OCI-LY1 (cell line): ENCODE data around the gene L1CAM.

Experiments used
- H2AFZ ChIP-seq: fragments of 200-600 bp; sonication (generic), shearing (Covaris generic); 2 replicates; pipeline ENCODE4 v1.6.0; 2014; ENCODE audit warnings: antibody characterized with exemption, mild to moderate bottlenecking, low read length
- H3F3A ChIP-seq: fragments of 200-600 bp; sonication (generic), shearing (Covaris generic); 2 replicates; pipeline ENCODE4 v1.6.0; 2014; ENCODE audit warnings: mild to moderate bottlenecking, antibody characterized with exemption, low read length, moderate library complexity; ENCODE audit not compliant: insufficient read depth
- H3K27ac ChIP-seq: fragments of 200-600 bp; sonication (generic); 2 replicates; pipeline ENCODE4 v1.5.1; 2014; ENCODE audit warnings: low read length, mixed run types, mild to moderate bottlenecking, low read depth; ENCODE audit not compliant: poor library complexity, severe bottlenecking
- H3K27me3 ChIP-seq: fragments of 200-600 bp; sonication (generic); 2 replicates; pipeline ENCODE4 v1.6.0; 2014; ENCODE audit warnings: antibody characterized with exemption, mild to moderate bottlenecking, low read length, moderate library complexity; ENCODE audit not compliant: insufficient read depth
- H3K36me3 ChIP-seq: fragments of 200-600 bp; sonication (generic); 2 replicates; pipeline ENCODE4 v1.6.1; 2014; ENCODE audit warnings: mild to moderate bottlenecking, antibody characterized with exemption, low read length, moderate library complexity, mixed read lengths; ENCODE audit not compliant: insufficient read depth
- H3K4me1 ChIP-seq: fragments of 200-600 bp; sonication (generic); 2 replicates; pipeline ENCODE4 v1.5.1; 2014; ENCODE audit warnings: mild to moderate bottlenecking, low read length, moderate library complexity; ENCODE audit not compliant: insufficient read depth, severe bottlenecking
- H3K4me2 ChIP-seq: fragments of 200-600 bp; sonication (generic), shearing (Covaris generic); 2 replicates; pipeline ENCODE4 v1.6.1; 2014; ENCODE audit warnings: low read length
- H3K4me3 ChIP-seq: fragments of 200-600 bp; sonication (generic); 2 replicates; pipeline ENCODE4 v1.5.1; 2014; ENCODE audit warnings: low read length, low read depth, mild to moderate bottlenecking, mixed read lengths; ENCODE audit not compliant: poor library complexity, severe bottlenecking
- H3K79me2 ChIP-seq: fragments of 200-600 bp; shearing (Covaris generic); 2 replicates; pipeline ENCODE4 v1.6.1; 2016; ENCODE audit warnings: mixed run types, low read length, mixed read lengths; ENCODE audit not compliant: insufficient read depth
- H3K9ac ChIP-seq: fragments of 200-600 bp; sonication (generic), shearing (Covaris generic); 2 replicates; pipeline ENCODE4 v1.6.1; 2014; ENCODE audit warnings: mild to moderate bottlenecking, low read length, mixed read lengths
- H3K9me2 ChIP-seq: fragments of 200-600 bp; sonication (generic), shearing (Covaris generic); 2 replicates; pipeline ENCODE4 v1.6.1; 2014; ENCODE audit warnings: low read depth, mild to moderate bottlenecking, low read length, mixed read lengths
- H3K9me3 ChIP-seq: fragments of 200-600 bp; shearing (Covaris generic); 2 replicates; pipeline ENCODE4 v1.6.1; 2014; ENCODE audit warnings: low read length, mixed read lengths
- H4K20me1 ChIP-seq: fragments of 200-600 bp; sonication (generic), shearing (Covaris generic); 2 replicates; pipeline ENCODE4 v1.6.0; 2016; ENCODE audit warnings: mild to moderate bottlenecking, low read length; ENCODE audit not compliant: insufficient read depth
- EZH2 ChIP-seq: fragments of 200-600 bp; sonication (generic), shearing (Covaris generic); IDR thresholded peaks from 2 replicates; pipeline ENCODE4 v1.8.0; 2017; ENCODE audit warnings: borderline replicate concordance, mixed run types, mild to moderate bottlenecking, antibody characterized with exemption, low read length, moderate library complexity, mixed read lengths
- TF ChIP-seq, protein P1 (sequence below): fragments of 200-600 bp; sonication (generic), shearing (Covaris generic); IDR thresholded peaks from 2 replicates; pipeline ENCODE4 v1.5.1; 2017; ENCODE audit warnings: mild to moderate bottlenecking, antibody characterized with exemption, low read length, moderate library complexity, mixed read lengths

The L1CAM gene

DNA sequence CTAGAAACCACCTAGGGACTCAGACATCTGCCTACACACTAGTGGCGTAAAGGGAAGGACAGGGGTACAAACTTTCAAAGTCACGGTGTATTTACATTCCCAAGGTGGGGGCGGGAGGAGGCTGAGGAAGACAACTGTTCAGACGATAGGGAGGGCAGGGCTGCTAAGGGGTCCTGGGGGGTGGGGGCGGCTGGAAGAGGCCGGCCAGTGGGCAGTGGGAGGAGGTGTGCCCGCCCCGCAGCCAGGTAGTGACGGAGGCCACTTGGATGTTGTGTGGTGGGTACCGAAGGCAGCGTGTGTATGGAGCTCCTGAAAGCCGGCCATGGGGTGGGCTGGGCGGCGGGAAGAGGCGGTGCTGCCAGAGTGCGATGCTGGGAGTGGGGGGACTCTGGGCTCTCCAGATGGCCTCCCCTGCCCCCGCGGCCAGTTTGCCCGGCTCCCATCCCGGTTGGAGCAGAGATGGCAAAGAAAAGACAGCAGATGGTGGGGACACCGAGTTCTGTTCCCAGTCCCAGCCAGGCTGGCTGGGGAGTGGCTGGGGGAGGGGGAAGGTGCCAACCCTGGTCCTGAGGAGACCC, 24.2 kb downstream of the L1CAM start:
- Histone ChIP-seq H3K79me2 (no peaks in the 10 kb centered on the region), H3K27me3 (no peaks in the 10 kb centered on the region), H3F3A (no peaks in the 10 kb centered on the region), H3K4me1 (no peaks in the 10 kb centered on the region), H3K9me2 (no peaks in the 10 kb centered on the region), H3K4me2 (no peak overlapping the region), H3K9ac (no peak overlapping the region), H2AFZ (no peak overlapping the region), H3K9me3 (no peaks in the 10 kb centered on the region), H3K36me3 (no peaks in the 10 kb centered on the region), H3K27ac (no peak overlapping the region), H4K20me1 (no peaks in the 10 kb centered on the region), H3K4me3 (no peak overlapping the region)
- TF ChIP-seq EZH2, result no peak

DNA sequence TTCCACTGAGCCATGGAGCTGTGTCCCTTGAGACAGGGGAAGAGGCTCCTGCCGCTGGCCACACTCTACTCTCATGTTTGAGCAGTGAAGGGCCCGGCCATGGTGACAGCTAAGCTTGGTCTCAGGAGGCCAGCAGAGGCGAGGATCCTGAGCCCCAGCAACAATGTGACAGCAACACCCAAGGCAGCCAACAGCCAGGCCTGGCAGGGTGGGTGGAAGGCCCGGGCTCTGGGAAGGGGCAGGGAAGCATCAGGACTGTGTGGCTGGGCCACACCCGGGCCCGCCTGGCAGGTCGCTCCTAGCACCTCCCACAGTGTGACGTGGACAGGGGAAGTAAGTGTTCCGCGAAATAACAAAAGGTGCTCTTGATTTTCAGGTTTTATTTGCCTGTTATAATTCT, 24.8 kb downstream of the L1CAM start:
- TF ChIP-seq EZH2, result no peak
- no peaks in the 10 kb centered on the region for H3K27me3 ChIP-seq
- H4K20me1 ChIP-seq, result no peaks in the 10 kb centered on the region
- H2AFZ ChIP-seq, result no peak overlapping the region
- H3K9me2 ChIP-seq, result no peaks in the 10 kb centered on the region
- H3K4me2 ChIP-seq, result no peak overlapping the region
- H3K79me2 ChIP-seq, result no peaks in the 10 kb centered on the region
- H3K27ac ChIP-seq, result no peak overlapping the region
- H3K36me3 ChIP-seq, result no peaks in the 10 kb centered on the region
- no peak overlapping the region for H3K4me3 ChIP-seq
- H3K9ac ChIP-seq, result no peak overlapping the region
- H3K9me3 ChIP-seq, result no peaks in the 10 kb centered on the region
- no peaks in the 10 kb centered on the region for H3K4me1 ChIP-seq
- no peaks in the 10 kb centered on the region for H3F3A ChIP-seq

GRCh38 chrX:153857348-153857903, 28.5 kb downstream of the L1CAM start:
- Histone ChIP-seq H3K79me2 (no peaks in the 10 kb centered on the region), H3K9ac (no peak overlapping the region), H3K36me3 (no peaks in the 10 kb centered on the region), H3K9me3 (no peaks in the 10 kb centered on the region), H2AFZ (no peak overlapping the region), H3K27ac (no peak overlapping the region), H3K4me1 (no peaks in the 10 kb centered on the region), H3K4me2 (no peak overlapping the region), H3F3A (no peaks in the 10 kb centered on the region), H3K4me3 (no peak overlapping the region), H4K20me1 (no peaks in the 10 kb centered on the region), H3K27me3 (no peaks in the 10 kb centered on the region), H3K9me2 (no peaks in the 10 kb centered on the region)
- no peak for TF ChIP-seq EZH2
- TF ChIP-seq, protein P1, sequence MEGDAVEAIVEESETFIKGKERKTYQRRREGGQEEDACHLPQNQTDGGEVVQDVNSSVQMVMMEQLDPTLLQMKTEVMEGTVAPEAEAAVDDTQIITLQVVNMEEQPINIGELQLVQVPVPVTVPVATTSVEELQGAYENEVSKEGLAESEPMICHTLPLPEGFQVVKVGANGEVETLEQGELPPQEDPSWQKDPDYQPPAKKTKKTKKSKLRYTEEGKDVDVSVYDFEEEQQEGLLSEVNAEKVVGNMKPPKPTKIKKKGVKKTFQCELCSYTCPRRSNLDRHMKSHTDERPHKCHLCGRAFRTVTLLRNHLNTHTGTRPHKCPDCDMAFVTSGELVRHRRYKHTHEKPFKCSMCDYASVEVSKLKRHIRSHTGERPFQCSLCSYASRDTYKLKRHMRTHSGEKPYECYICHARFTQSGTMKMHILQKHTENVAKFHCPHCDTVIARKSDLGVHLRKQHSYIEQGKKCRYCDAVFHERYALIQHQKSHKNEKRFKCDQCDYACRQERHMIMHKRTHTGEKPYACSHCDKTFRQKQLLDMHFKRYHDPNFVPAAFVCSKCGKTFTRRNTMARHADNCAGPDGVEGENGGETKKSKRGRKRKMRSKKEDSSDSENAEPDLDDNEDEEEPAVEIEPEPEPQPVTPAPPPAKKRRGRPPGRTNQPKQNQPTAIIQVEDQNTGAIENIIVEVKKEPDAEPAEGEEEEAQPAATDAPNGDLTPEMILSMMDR, result no peak

GRCh38 chrX:153854702-153855101, 31.3 kb downstream of the L1CAM start:
- H2AFZ ChIP-seq, result no peak overlapping the region
- H3K9ac ChIP-seq, result no peak overlapping the region
- H3K4me2 ChIP-seq, result no peak overlapping the region
- H3K27ac ChIP-seq, result no peak overlapping the region
- no peaks in the 10 kb centered on the region for H3K9me3 ChIP-seq
- TF ChIP-seq EZH2, result no peak
- TF ChIP-seq, protein P1, result no peak
- no peaks in the 10 kb centered on the region for H3K36me3 ChIP-seq
- no peak overlapping the region for H3K4me3 ChIP-seq
- H3F3A ChIP-seq, result no peaks in the 10 kb centered on the region
- H4K20me1 ChIP-seq, result no peaks in the 10 kb centered on the region
- H3K79me2 ChIP-seq, result no peaks in the 10 kb centered on the region
- H3K27me3 ChIP-seq, result no peaks in the 10 kb centered on the region
- no peaks in the 10 kb centered on the region for H3K4me1 ChIP-seq
- no peaks in the 10 kb centered on the region for H3K9me2 ChIP-seq
